HL-60/S4 (cell line): ENCODE data around the gene TYW1.
"Not testable (repeated sequence)": the region's sequence is repeated elsewhere in the genome, so short reads cannot be mapped to it uniquely, and the experiment has no call there.

Experiments
- in situ Hi-C: fragments of 300-500 bp; cut with MboI; formaldehyde crosslinking; loops from 2 replicates; pipeline ENCODE4 v1.14.3; 2022; ENCODE audit warnings: low sequenced_read_pairs

TYW1 gene

GRCh38 chr7:67189160-67189559, 192.5 kb downstream of the TYW1 start:
- in situ Hi-C loops, result not testable (repeated sequence)

GRCh38 chr7:67189801-67190465, 193.3 kb downstream of the TYW1 start:
- in situ Hi-C loops, result not testable (repeated sequence)

GRCh38 chr7:67191002-67191720, 194.5 kb downstream of the TYW1 start:
- in situ Hi-C loops, result not testable (repeated sequence)

GRCh38 chr7:67192123-67192702, 195.6 kb downstream of the TYW1 start:
- in situ Hi-C loops, result not testable (repeated sequence)

GRCh38 chr7:67192889-67193613, 196.4 kb downstream of the TYW1 start:
- in situ Hi-C loops, result not testable (repeated sequence)

- in situ Hi-C loops, result not testable (repeated sequence)
Observed at GRCh38 chr7:67196176-67196575, 199.5 kb downstream of the TYW1 start.

GRCh38 chr7:67198865-67199526, 202.4 kb downstream of the TYW1 start:
- in situ Hi-C loops, result not testable (repeated sequence)

GRCh38 chr7:67205772-67206171, 209.1 kb downstream of the TYW1 start:
- in situ Hi-C loops, result not testable (repeated sequence)

GRCh38 chr7:67206452-67206851, 209.8 kb downstream of the TYW1 start:
- in situ Hi-C loops, result no loop called here

GRCh38 chr7:67208656-67209055, 212.0 kb downstream of the TYW1 start:
- in situ Hi-C loops, result not testable (repeated sequence)

GRCh38 chr7:67209256-67209655, 212.6 kb downstream of the TYW1 start:
- in situ Hi-C loops, result no loop called here

- in situ Hi-C loops, result no loop called here
Observed at GRCh38 chr7:67210567-67210966, 213.9 kb downstream of the TYW1 start.

- in situ Hi-C loops, result not testable (repeated sequence)
Observed at GRCh38 chr7:67211650-67212330, 215.2 kb downstream of the TYW1 start.

GRCh38 chr7:67213038-67213437, 216.4 kb downstream of the TYW1 start:
- in situ Hi-C loops, result not testable (repeated sequence)

- in situ Hi-C loops, result not testable (repeated sequence)
Observed at GRCh38 chr7:67223551-67223950, 226.9 kb downstream of the TYW1 start.

GRCh38 chr7:67226340-67226907, 229.8 kb downstream of the TYW1 start:
- in situ Hi-C loops, result not testable (repeated sequence)

- in situ Hi-C loops, result not testable (repeated sequence)
Observed at GRCh38 chr7:67226967-67227366, 230.3 kb downstream of the TYW1 start.

GRCh38 chr7:67229018-67229417, 232.4 kb downstream of the TYW1 start:
- in situ Hi-C loops, result not testable (repeated sequence)

GRCh38 chr7:67230029-67230428, 233.4 kb downstream of the TYW1 start:
- in situ Hi-C loops, result not testable (repeated sequence)

- in situ Hi-C loops, result not testable (repeated sequence)
Observed at GRCh38 chr7:67233506-67233905, 236.9 kb downstream of the TYW1 start.
